ENCODE results near the gene HNRNPUL1. TPM values are rescaled to one million over a fixed set of nuclear protein-coding genes. Genes with fewer than 3 reads are reported as not detected.
"Not testable (repeated sequence)": the region's sequence is repeated elsewhere in the genome, so short reads cannot be mapped to it uniquely, and the experiment has no call there.

Gene HNRNPUL1
- total RNA-seq, 2 experiments from 2014 or later: 298 to 301 TPM

DNA sequence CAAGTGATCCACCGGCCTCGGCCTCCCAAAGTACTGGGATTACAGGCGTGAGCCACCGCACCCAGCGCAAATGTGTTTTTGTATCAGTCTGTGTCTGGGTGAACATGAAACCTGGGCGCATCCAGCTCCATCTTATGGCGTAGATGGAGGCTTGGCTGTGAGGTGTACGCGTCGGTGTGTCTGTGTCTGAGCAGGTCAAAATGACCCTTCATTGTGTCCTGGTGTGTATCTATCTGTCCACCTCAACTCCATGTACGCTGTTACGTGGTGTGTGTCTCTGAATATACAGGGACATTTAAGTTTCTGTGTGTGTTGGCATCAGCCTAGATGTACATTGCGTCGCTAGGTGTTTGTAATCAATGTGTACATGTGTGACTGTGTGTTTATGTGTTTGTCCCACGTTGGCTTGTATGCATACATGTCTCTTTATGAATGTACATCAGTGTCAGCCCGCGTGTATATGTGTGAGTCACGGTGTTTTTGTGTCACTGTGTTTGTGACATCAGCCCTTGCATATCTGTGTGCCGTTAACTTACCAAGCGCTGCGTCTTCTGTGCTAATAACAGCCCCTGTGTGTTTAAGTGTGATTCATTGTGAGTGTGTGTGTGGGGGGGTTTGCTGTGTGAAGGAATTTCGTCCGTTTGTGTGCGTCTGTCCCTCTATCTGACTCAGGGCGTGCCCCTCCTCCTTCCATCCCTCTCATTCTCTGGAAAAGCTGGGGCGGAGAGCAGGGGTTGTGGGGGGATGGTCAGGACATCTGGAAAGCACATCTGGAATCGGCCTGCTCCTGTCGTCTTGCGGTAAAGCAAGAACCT, 38.7 kb upstream of the HNRNPUL1 start:
- no peaks in the 10 kb centered on the region for H3K9me3 Mint-ChIP-seq
- H3K27me3 Mint-ChIP-seq (ENCODE audit: low read depth): peaks cover 4% of the 10 kb centered on the region
- peak overlapping the region; percentile 59 for H3K4me3 Mint-ChIP-seq
- peak; percentile 64 for DNase-seq
- intact Hi-C loops (cut with micrococcal nuclease): loop anchor here (1.0 kb wide), 1 partner anchor 38 kb away; no protein-coding TSS in a partner anchor
- H3K27ac Mint-ChIP-seq: peak overlapping the region; percentile 55
- CTCF ChIA-PET: no interaction called here
- peaks cover 17% of the 10 kb centered on the region for H3K4me1 Mint-ChIP-seq (ENCODE audit: low read depth)
- H3K36me3 Mint-ChIP-seq (ENCODE audit: low read depth): no peaks in the 10 kb centered on the region

- Mint-ChIP-seq H3K4me1 (ENCODE audit: low read depth) (peaks cover 17% of the 10 kb centered on the region), H3K36me3 (ENCODE audit: low read depth) (no peaks in the 10 kb centered on the region), H3K27ac (no peak overlapping the region), H3K4me3 (peak overlapping the region; percentile 83), H3K9me3 (no peaks in the 10 kb centered on the region), H3K27me3 (ENCODE audit: low read depth) (no peaks in the 10 kb centered on the region)
- CTCF ChIA-PET: interaction anchor here (0.6 to 0.8 kb wide), 2 partner anchors 22 to 33 kb away, joined by 3 to 4 read pairs; no protein-coding TSS in a partner anchor
- intact Hi-C loops (cut with micrococcal nuclease): no loop called here
- DNase-seq: peak; percentile 69
Measured at GRCh38 chr19:41226053-41226873, 37.9 kb upstream of the HNRNPUL1 start.

GRCh38 chr19:41226874-41227390, 37.2 kb upstream of the HNRNPUL1 start:
- peak overlapping the region; percentile 83 for H3K4me3 Mint-ChIP-seq
- no peaks in the 10 kb centered on the region for H3K36me3 Mint-ChIP-seq (ENCODE audit: low read depth)
- DNase-seq: peak; percentile 38
- H3K27me3 Mint-ChIP-seq (ENCODE audit: low read depth): no peaks in the 10 kb centered on the region
- intact Hi-C loops (cut with micrococcal nuclease): no loop called here
- no peaks in the 10 kb centered on the region for H3K9me3 Mint-ChIP-seq
- no peak overlapping the region for H3K27ac Mint-ChIP-seq
- CTCF ChIA-PET: interaction anchor here (0.6 to 0.8 kb wide), 2 partner anchors 22 to 32 kb away, joined by 3 to 4 read pairs; no protein-coding TSS in a partner anchor
- H3K4me1 Mint-ChIP-seq (ENCODE audit: low read depth): peaks cover 17% of the 10 kb centered on the region

DNA sequence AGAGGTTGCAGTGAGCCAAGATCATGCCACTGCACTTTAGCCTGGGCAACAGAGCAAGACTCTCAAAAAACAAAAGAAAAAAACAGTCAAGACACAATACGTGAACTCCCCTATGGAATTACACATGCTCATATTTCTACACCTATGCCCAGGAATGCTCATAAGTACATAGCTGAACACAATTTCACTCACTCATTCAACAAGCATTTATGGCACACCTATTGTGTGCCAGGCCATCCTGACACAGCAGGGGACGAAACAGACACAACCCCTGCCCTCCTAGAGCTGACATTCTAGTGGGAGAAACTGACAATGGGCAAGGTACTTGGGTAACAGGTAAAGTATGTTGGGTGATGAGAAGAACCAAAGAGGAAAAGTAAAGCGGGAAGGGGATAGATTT, 35.7 kb upstream of the HNRNPUL1 start:
- Mint-ChIP-seq H3K4me3 (no peak overlapping the region), H3K27me3 (ENCODE audit: low read depth) (no peaks in the 10 kb centered on the region), H3K27ac (no peak overlapping the region), H3K4me1 (ENCODE audit: low read depth) (peaks cover 17% of the 10 kb centered on the region), H3K9me3 (no peaks in the 10 kb centered on the region), H3K36me3 (ENCODE audit: low read depth) (no peaks in the 10 kb centered on the region)
- no peak for DNase-seq
- CTCF ChIA-PET: interaction anchor here (0.7 to 1.5 kb wide), 3 partner anchors 32 to 547 kb away, joined by 3 to 5 read pairs (median 4); no protein-coding TSS in a partner anchor
- intact Hi-C loops (cut with micrococcal nuclease): no loop called here

DNA sequence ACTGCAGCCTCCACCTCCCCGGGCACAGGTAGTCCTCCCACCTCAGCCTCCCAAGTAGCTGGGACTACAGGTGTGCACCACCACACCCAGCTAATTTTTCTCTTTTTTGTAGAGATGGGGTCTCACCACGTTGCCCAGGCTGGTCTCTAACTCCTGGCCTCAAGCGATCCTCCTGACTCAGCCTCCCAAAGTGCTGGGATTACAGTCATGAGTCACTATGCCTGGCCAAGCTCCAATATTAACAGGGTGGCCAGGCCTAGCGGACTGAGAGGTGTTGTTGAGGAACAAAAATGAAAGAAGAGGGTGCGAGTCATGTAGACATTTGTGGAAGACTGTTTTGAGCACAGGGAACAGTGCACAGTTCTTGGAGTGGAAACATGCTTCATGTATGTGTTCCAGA, 34.8 kb upstream of the HNRNPUL1 start:
- intact Hi-C loops (cut with micrococcal nuclease); H3K27me3 Mint-ChIP-seq (ENCODE audit: low read depth); H3K27ac Mint-ChIP-seq; H3K36me3 Mint-ChIP-seq (ENCODE audit: low read depth); DNase-seq; H3K9me3 Mint-ChIP-seq; H3K4me3 Mint-ChIP-seq: not testable (repeated sequence)
- H3K4me1 Mint-ChIP-seq (ENCODE audit: low read depth): peaks cover 17% of the 10 kb centered on the region
- CTCF ChIA-PET: interaction anchor here (0.7 to 1.5 kb wide), 3 partner anchors 31 to 546 kb away, joined by 3 to 5 read pairs (median 4); no protein-coding TSS in a partner anchor

DNA sequence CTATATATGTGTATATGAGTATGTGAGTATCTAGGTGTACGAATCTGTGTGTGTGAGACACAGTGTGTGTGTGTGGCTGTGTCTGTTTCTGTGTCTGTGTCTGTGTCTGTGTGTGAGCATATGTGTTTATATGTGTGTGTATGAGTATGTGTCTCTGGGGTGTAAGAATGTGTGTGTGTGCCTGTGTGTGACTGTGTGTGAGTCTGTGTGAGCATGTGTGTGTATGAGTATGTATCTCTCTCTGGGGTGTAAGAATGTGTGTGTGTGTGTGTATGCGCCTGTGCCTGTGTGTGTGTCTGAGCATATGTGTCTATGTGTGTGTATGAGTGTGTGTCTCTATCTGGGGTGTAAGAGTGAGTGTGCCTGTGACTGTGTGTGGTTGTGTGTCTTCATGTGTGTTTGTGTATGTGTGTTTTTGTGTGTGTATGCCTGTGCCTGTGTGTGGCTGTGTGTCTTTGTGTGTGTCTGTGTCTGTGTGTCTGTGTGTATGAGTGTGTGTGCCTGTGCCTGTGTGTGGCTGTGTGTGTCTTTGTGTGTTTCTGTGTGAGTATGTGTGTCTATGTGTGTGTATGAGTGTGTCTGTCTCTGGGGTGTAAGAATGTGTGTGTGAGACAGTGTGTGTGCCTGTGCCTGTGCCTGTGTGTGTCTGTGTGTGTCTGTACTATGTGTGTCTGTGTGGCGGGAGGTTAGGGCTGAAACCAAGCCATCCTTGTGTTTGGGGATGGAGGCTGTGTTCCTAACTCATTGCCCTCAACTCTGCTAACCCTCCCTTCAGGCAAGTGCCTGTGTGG, 33.9 kb upstream of the HNRNPUL1 start:
- no peak for DNase-seq
- Mint-ChIP-seq H3K27ac (no peak overlapping the region), H3K9me3 (no peaks in the 10 kb centered on the region), H3K36me3 (ENCODE audit: low read depth) (no peaks in the 10 kb centered on the region), H3K4me1 (ENCODE audit: low read depth) (peaks cover 16% of the 10 kb centered on the region), H3K4me3 (no peak overlapping the region), H3K27me3 (ENCODE audit: low read depth) (no peaks in the 10 kb centered on the region)
- CTCF ChIA-PET: no interaction called here
- intact Hi-C loops (cut with micrococcal nuclease): no loop called here

- DNase-seq: no peak
- no peaks in the 10 kb centered on the region for H3K36me3 Mint-ChIP-seq (ENCODE audit: low read depth)
- no peak overlapping the region for H3K4me3 Mint-ChIP-seq
- H3K27me3 Mint-ChIP-seq (ENCODE audit: low read depth): no peaks in the 10 kb centered on the region
- no peaks in the 10 kb centered on the region for H3K9me3 Mint-ChIP-seq
- CTCF ChIA-PET: no interaction called here
- H3K4me1 Mint-ChIP-seq (ENCODE audit: low read depth): peaks cover 1% of the 10 kb centered on the region
- H3K27ac Mint-ChIP-seq: no peak overlapping the region
- intact Hi-C loops (cut with micrococcal nuclease): no loop called here
Measured at GRCh38 chr19:41232686-41233085, 31.5 kb upstream of the HNRNPUL1 start.

DNA sequence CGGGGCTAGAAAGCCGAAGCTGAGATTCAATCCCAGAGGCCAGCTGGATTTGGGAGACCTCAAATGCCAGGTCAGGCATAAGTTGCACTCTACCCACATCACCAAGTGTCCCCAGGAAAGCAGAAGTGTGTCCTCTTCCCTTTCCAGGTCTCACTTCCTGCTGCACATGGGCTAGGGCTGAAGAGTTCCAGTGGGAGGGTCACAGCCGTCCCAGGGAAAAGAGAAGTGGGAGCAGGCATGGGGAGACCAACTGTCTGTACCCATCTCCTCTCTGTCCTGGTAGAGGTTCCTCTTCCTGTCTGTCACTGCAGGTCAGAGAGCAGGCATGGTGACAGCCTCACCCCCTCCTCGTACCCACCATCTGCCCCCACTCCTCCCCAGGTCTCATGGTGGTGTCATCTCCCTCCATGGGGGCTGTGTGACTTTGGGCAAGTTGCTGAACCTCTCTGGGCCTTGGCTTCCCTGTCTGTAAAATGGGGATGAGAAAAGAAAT, 30.4 kb upstream of the HNRNPUL1 start:
- intact Hi-C loops (cut with micrococcal nuclease): no loop called here
- H3K4me1 Mint-ChIP-seq (ENCODE audit: low read depth): no peaks in the 10 kb centered on the region
- CTCF ChIA-PET: no interaction called here
- no peak overlapping the region for H3K27ac Mint-ChIP-seq
- H3K9me3 Mint-ChIP-seq: no peaks in the 10 kb centered on the region
- no peak overlapping the region for H3K4me3 Mint-ChIP-seq
- no peaks in the 10 kb centered on the region for H3K27me3 Mint-ChIP-seq (ENCODE audit: low read depth)
- H3K36me3 Mint-ChIP-seq (ENCODE audit: low read depth): no peaks in the 10 kb centered on the region
- DNase-seq: no peak

- CTCF ChIA-PET: no interaction called here
- Mint-ChIP-seq H3K27me3 (ENCODE audit: low read depth) (no peaks in the 10 kb centered on the region), H3K9me3 (no peaks in the 10 kb centered on the region), H3K4me1 (ENCODE audit: low read depth) (no peaks in the 10 kb centered on the region), H3K4me3 (no peak overlapping the region), H3K36me3 (ENCODE audit: low read depth) (no peaks in the 10 kb centered on the region), H3K27ac (no peak overlapping the region)
- no peak for DNase-seq
- intact Hi-C loops (cut with micrococcal nuclease): no loop called here
Measured at GRCh38 chr19:41234512-41235168, 29.5 kb upstream of the HNRNPUL1 start.

- CTCF ChIA-PET: interaction anchor here (0.5 kb wide), 1 partner anchor 411 kb away, joined by 3 read pairs; no protein-coding TSS in a partner anchor
- Mint-ChIP-seq H3K27ac (no peak overlapping the region), H3K4me3 (no peak overlapping the region)
Measured at GRCh38 chr19:41235480-41235879, 28.7 kb upstream of the HNRNPUL1 start.

DNA sequence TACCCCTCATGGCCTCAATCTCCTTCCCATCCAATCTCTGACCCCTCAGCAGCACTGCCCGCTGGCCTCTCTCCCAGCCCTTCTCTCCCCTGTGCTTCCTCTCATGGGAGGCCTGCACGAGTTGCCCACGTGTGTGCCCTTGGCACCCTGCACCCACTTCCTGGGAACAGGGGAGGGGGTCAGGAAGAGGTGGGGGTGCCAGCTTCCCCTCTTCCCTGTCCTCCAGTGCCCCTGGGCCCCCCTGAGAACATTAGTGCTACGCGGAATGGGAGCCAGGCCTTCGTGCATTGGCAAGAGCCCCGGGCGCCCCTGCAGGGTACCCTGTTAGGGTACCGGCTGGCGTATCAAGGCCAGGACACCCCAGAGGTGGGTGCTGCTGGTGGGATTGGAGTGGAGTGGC, 25.9 kb upstream of the HNRNPUL1 start:
- CTCF ChIA-PET: no interaction called here

More at GRCh38 chr19:41235480-41235879, 28.7 kb upstream of the HNRNPUL1 start:
- Mint-ChIP-seq H3K9me3 (no peaks in the 10 kb centered on the region), H3K27me3 (ENCODE audit: low read depth) (no peaks in the 10 kb centered on the region), H3K4me1 (ENCODE audit: low read depth) (no peaks in the 10 kb centered on the region), H3K36me3 (ENCODE audit: low read depth) (no peaks in the 10 kb centered on the region)
- DNase-seq: no peak
- intact Hi-C loops (cut with micrococcal nuclease): no loop called here

More for the DNA sequence above, 25.9 kb upstream of the HNRNPUL1 start:
- Mint-ChIP-seq H3K4me3 (no peak overlapping the region), H3K27ac (no peak overlapping the region), H3K27me3 (ENCODE audit: low read depth) (no peaks in the 10 kb centered on the region), H3K36me3 (ENCODE audit: low read depth) (no peaks in the 10 kb centered on the region), H3K9me3 (no peaks in the 10 kb centered on the region), H3K4me1 (ENCODE audit: low read depth) (no peaks in the 10 kb centered on the region)
- intact Hi-C loops (cut with micrococcal nuclease): no loop called here
- no peak for DNase-seq
